HG03342 (cell line): ENCODE measurements around the gene IRF3.

Experiments used
- ATAC-seq: cut with Tn5 transposase; IDR thresholded peaks from one replicate; pipeline ENCODE4 v1.9.1; 2021; ENCODE audit warnings: mild to moderate bottlenecking, moderate library complexity; ENCODE audit not compliant: unreplicated experiment

IRF3 gene

GRCh38 chr19:49665351-49666119 is at the start of gene IRF3, which contains the start of gene BCL2L12:
Gene IRF3 (minus strand): TSS chr19:49665857. CDS start chr19:49664838, 1,019 bp downstream.
Gene BCL2L12 (plus strand): TSS chr19:49665933. CDS start chr19:49666693, 760 bp downstream.
- ATAC-seq: peak; percentile 74

- no peak for ATAC-seq
These were observed 47.7 kb upstream of the IRF3 start for GRCh38 chr19:49713236-49713845.

- ATAC-seq: no peak
These were observed 46.8 kb upstream of the IRF3 start for GRCh38 chr19:49712397-49712859.

- ATAC-seq: no peak
These were observed 44.8 kb upstream of the IRF3 start for GRCh38 chr19:49710372-49710951.

- no peak for ATAC-seq
These were observed 40.3 kb upstream of the IRF3 start for GRCh38 chr19:49705919-49706318.

GRCh38 chr19:49704888-49705642 is 39.4 kb upstream of the IRF3 start:
- no peak for ATAC-seq

- ATAC-seq: no peak
These were observed 35.7 kb upstream of the IRF3 start for GRCh38 chr19:49701271-49701786.

- ATAC-seq: no peak
These were observed 34.9 kb upstream of the IRF3 start for GRCh38 chr19:49700563-49700962.

GRCh38 chr19:49699364-49699763 is 33.7 kb upstream of the IRF3 start:
- no peak for ATAC-seq

GRCh38 chr19:49696865-49697264 is 31.2 kb upstream of the IRF3 start:
- no peak for ATAC-seq

GRCh38 chr19:49696115-49696514 is 30.5 kb upstream of the IRF3 start:
- no peak for ATAC-seq

GRCh38 chr19:49692147-49692506 is 26.5 kb upstream of the IRF3 start:
- ATAC-seq: no peak

- no peak for ATAC-seq
These were observed 25.8 kb upstream of the IRF3 start for GRCh38 chr19:49691243-49692146.

- no peak for ATAC-seq
These were observed 25.1 kb upstream of the IRF3 start, which contains the start of gene CPT1C for GRCh38 chr19:49690656-49691242. Gene CPT1C (plus strand): TSS chr19:49691116. CDS start chr19:49692253, 1,137 bp downstream.

GRCh38 chr19:49690079-49690655 is 24.5 kb upstream of the IRF3 start:
- ATAC-seq: no peak

GRCh38 chr19:49689133-49690078 is 23.7 kb upstream of the IRF3 start, which contains the start of gene ADM5:
Gene ADM5 (plus strand): TSS chr19:49689594. CDS start chr19:49689838, 244 bp downstream.
- no peak for ATAC-seq

GRCh38 chr19:49688531-49689132 is 23.0 kb upstream of the IRF3 start:
- ATAC-seq: no peak
